Lung (tissue), 12 donors: ENCODE data around the gene NTN1. TPM values are rescaled to one million over a fixed set of nuclear protein-coding genes. Genes with fewer than 3 reads are reported as not detected.
A peak's percentile ranks its signal among the peaks of the same experiment; 100 is the strongest.

Source experiments
- ATAC-seq: fragments of 200-7000 bp; cut with Tn5 transposase; one replicate; pipeline ENCODE4 v1.9.1; 2020; ENCODE audit warnings: moderate number of reproducible peaks; ENCODE audit not compliant: insufficient read depth, low FRiP score
- DNase-seq, 3 donors: peaks; one replicate each; pipeline ENCODE4 v3.0.0-alpha.2; 2013 to 2017
- H3K27ac ChIP-seq, 2 donors: one replicate each; pipeline ENCODE4 v1.5.1; 2013; ENCODE audit warnings: mild to moderate bottlenecking in 2 of 2, moderate library complexity in 2 of 2, control low read depth in 1 of 2, inconsistent platforms in 1 of 2, low read depth in 1 of 2, low read length in 1 of 2
- H3K27me3 ChIP-seq, 3 donors: one replicate each; pipeline ENCODE4 v1.5.1; 2013; ENCODE audit warnings: low read length in 2 of 3; ENCODE audit not compliant: control insufficient read depth in 3 of 3, insufficient read depth in 3 of 3
- H3K36me3 ChIP-seq, 4 donors: one replicate each; pipeline ENCODE4 v1.5.1; 2013; ENCODE audit warnings: low read length in 4 of 4, mild to moderate bottlenecking in 1 of 4, moderate library complexity in 1 of 4; ENCODE audit not compliant: control insufficient read depth in 4 of 4, insufficient read depth in 4 of 4
- H3K4me1 ChIP-seq, 5 donors: one replicate each; pipeline ENCODE4 v1.5.1; 2013; ENCODE audit warnings: low read length in 5 of 5, mild to moderate bottlenecking in 2 of 5, moderate library complexity in 1 of 5; ENCODE audit not compliant: control insufficient read depth in 5 of 5, insufficient read depth in 5 of 5
- H3K4me3 ChIP-seq: one replicate; pipeline ENCODE4 v1.5.1; 2013; ENCODE audit warnings: mild to moderate bottlenecking, control low read depth, moderate library complexity
- H3K9ac ChIP-seq, 2 donors: one replicate each; pipeline ENCODE4 v1.5.1; 2013; ENCODE audit warnings: low read length in 2 of 2, control low read depth in 1 of 2; ENCODE audit not compliant: insufficient read depth in 1 of 2
- H3K9me3 ChIP-seq, 4 donors: one replicate each; pipeline ENCODE4 v1.5.1; 2013; ENCODE audit warnings: low read length in 3 of 4, mild to moderate bottlenecking in 1 of 4, moderate library complexity in 1 of 4; ENCODE audit not compliant: control insufficient read depth in 4 of 4, insufficient read depth in 3 of 4
- CTCF ChIP-seq: IDR thresholded peaks from 2 replicates; pipeline ENCODE4 v1.5.1; 2012; ENCODE audit warnings: mild to moderate bottlenecking; ENCODE audit errors: control extremely low read depth, extremely low read depth
- WGBS, 2 donors: extraction: QIAGEN DNeasy Blood & Tissue Kit; methylation state at CpG; one replicate each; pipeline ENCODE4 v1.1.7; 2013; 5-methylcytosine and 5-hydroxymethylcytosine counted together
- polyA plus RNA-seq, 2 donors: library from polyadenylated mRNA; stranded (reverse); fragments of 200-250 nt; gene quantifications; one replicate each; pipeline ENCODE4 v1.2.1, GENCODE V29; 2013
- total RNA-seq, 2 donors: library from RNA; depleted of rRNA in 1 of 2; stranded (reverse); fragments of >200 nt in 1 of 2; gene quantifications; one replicate each; pipeline ENCODE4 v1.2.1, GENCODE V29; 2014 to 2021
- donor health status: control.
- donor health status: control.
- donor health status: Bipolar disorder and iron deficiency.
- donor health status: healthy.
- donor health status: DM: yes; HTN: yes; CAD: no.

NTN1 gene
- total and polyA plus RNA-seq, 4 donors, result 3.6 to 17.1 (median 7.8) TPM

GRCh38 chr17:9209347-9209746 is 188.0 kb downstream of the NTN1 start:
- 93 to 96% methylated on average over 5 of the region's 5 CpGs for WGBS, 2 donors
- ATAC-seq, result no peak
- DNase-seq, result no peak
- Histone ChIP-seq H3K36me3 (no peaks in the 10 kb centered on the region), H3K9ac (no peak overlapping the region), H3K4me1 (peaks cover 0 to 11% (median 0%) of the 10 kb centered on the region in 5 donors), H3K9me3 (no peaks in the 10 kb centered on the region), H3K27me3 (peaks cover 0 to 9% (median 0%) of the 10 kb centered on the region in 3 donors), H3K4me3 (no peak overlapping the region), H3K27ac (no peak overlapping the region)
- no peak for TF ChIP-seq CTCF

DNA sequence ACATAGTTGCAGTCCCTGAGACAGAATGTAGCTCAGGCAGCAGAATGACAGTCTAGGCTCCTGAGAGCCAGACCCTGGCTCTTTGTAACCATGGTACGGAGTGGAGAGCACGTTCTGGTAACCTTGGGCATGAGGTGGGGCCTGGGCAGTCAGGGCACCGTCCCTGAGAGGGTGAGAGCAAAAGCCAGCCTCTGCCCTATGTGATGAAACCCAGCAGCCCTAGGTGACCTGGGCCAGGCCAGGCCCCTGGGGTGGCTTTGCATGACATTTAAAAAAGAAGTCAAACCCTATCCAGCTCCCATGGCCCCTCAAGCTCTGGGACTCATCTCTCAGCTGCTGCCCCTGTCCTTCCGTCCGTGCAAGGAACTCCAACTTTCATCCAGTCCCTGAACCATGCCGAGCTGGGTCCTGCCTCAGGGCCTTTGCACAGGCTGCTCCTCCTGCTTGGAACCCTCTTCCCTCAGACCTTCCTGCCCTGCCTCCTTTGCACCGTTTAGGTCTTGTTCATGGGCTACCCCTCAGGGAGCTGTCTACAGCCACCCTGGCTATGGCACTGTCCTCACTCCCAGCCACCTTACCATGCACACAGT is 188.6 kb downstream of the NTN1 start:
- no peak for ATAC-seq
- Histone ChIP-seq H3K27me3 (peaks cover 0 to 9% (median 0%) of the 10 kb centered on the region in 3 donors), H3K9me3 (no peaks in the 10 kb centered on the region), H3K27ac (no peak overlapping the region), H3K4me3 (no peak overlapping the region), H3K36me3 (no peaks in the 10 kb centered on the region), H3K9ac (no peak overlapping the region), H3K4me1 (peaks cover 0 to 11% (median 0%) of the 10 kb centered on the region in 5 donors)
- 80 to 85% methylated on average over 7 of the region's 7 CpGs for WGBS, 2 donors
- TF ChIP-seq CTCF, result no peak
- DNase-seq, result peak in 1 of 3 donors; percentile 4

GRCh38 chr17:9211133-9211765 is 189.9 kb downstream of the NTN1 start:
- WGBS, 2 donors, result 64 to 70% methylated on average over 13 of the region's 13 CpGs
- Histone ChIP-seq H3K9me3 (peaks cover 0 to 8% (median 0%) of the 10 kb centered on the region in 4 donors), H3K4me1 (peaks cover 0 to 11% (median 0%) of the 10 kb centered on the region in 5 donors), H3K4me3 (no peak overlapping the region), H3K27ac (no peak overlapping the region), H3K27me3 (peaks cover 0 to 5% (median 0%) of the 10 kb centered on the region in 3 donors), H3K9ac (no peak overlapping the region), H3K36me3 (no peaks in the 10 kb centered on the region)
- DNase-seq (peak in 1 of 3 donors; percentile 4), ATAC-seq (no peak)
- no peak for TF ChIP-seq CTCF
